ENCODE results near the gene XYLT1.
"Not testable (repeated sequence)": the region's sequence is repeated elsewhere in the genome, so short reads cannot be mapped to it uniquely, and the experiment has no call there.

DNA sequence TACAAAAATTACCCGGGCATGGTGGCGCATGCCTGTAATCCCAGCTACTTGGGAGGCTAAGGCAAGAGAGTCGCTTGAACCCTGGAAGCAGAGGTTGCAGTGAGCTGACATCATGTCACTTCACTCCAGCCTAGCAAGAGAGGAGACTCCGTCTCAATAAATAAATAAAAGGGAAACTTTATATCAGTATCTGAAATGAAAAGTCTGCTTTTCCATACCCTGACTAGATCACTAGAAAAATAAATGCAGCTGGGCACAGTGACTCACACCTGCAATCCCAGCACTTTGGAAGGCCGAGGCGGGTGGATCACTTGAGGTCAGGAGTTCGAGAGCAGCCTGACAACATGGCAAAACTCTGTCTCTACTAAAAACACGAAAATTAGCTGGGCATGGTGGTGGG is 36.8 kb upstream of the XYLT1 start:
- not testable (repeated sequence) for TF ChIP-seq EZH2phosphoT487 (IDR thresholded peaks at IDR 0.05; ENCODE audit: low read depth)
- TF ChIP-seq, protein P1, sequence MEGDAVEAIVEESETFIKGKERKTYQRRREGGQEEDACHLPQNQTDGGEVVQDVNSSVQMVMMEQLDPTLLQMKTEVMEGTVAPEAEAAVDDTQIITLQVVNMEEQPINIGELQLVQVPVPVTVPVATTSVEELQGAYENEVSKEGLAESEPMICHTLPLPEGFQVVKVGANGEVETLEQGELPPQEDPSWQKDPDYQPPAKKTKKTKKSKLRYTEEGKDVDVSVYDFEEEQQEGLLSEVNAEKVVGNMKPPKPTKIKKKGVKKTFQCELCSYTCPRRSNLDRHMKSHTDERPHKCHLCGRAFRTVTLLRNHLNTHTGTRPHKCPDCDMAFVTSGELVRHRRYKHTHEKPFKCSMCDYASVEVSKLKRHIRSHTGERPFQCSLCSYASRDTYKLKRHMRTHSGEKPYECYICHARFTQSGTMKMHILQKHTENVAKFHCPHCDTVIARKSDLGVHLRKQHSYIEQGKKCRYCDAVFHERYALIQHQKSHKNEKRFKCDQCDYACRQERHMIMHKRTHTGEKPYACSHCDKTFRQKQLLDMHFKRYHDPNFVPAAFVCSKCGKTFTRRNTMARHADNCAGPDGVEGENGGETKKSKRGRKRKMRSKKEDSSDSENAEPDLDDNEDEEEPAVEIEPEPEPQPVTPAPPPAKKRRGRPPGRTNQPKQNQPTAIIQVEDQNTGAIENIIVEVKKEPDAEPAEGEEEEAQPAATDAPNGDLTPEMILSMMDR (IDR thresholded peaks at IDR 0.05; ENCODE audit: low read depth, low read length): not testable (repeated sequence)

Data from OCI-LY3 (cell line).